Subcutaneous adipose tissue (tissue), 4 donors: ENCODE results near the gene PGM5. TPM values are rescaled to one million over a fixed set of nuclear protein-coding genes. Genes with fewer than 3 reads are reported as not detected.

ENCODE experiments used
- CTCF ChIP-seq: fragments of 450-650 bp; IDR thresholded peaks from one replicate; pipeline ENCODE4 v1.5.1; 2016; ENCODE audit warnings: low read depth, mild to moderate bottlenecking, control low read depth, antibody characterized with exemption, moderate library complexity
- total RNA-seq, 4 donors: library from RNA; depleted of rRNA; stranded (reverse); fragments of >200 nt; gene quantifications; one replicate each; pipeline ENCODE4 v1.1.0, GENCODE V29; 2016

The PGM5 gene
- total RNA-seq, 4 donors from 2014 or later: 12.2 to 28.3 (median 20.9) TPM

GRCh38 chr9:68540712-68541535 lies 184.5 kb downstream of the PGM5 start, which contains the start of gene TMEM252:
Gene TMEM252, minus strand, starts transcription at chr9:68540883. Its CDS starts 69 bp downstream, at chr9:68540814.
- TF ChIP-seq CTCF: no peak

- TF ChIP-seq CTCF: no peak
These were observed 185.2 kb downstream of the PGM5 start for GRCh38 chr9:68541568-68541967.

- TF ChIP-seq CTCF: no peak
These were observed 188.8 kb downstream of the PGM5 start for GRCh38 chr9:68545033-68545705.

- TF ChIP-seq CTCF: no peak
These were observed 190.4 kb downstream of the PGM5 start for GRCh38 chr9:68546596-68547390.

- TF ChIP-seq CTCF: no peak
These were observed 191.0 kb downstream of the PGM5 start for GRCh38 chr9:68547417-68547816.

- no peak for TF ChIP-seq CTCF
These were observed 191.8 kb downstream of the PGM5 start for GRCh38 chr9:68548241-68548640.

- no peak for TF ChIP-seq CTCF
These were observed 194.8 kb downstream of the PGM5 start for GRCh38 chr9:68551191-68551590.
